Measurements from ENCODE around the gene GPC5. TPM values are rescaled to one million over a fixed set of nuclear protein-coding genes. Genes with fewer than 3 reads are reported as not detected.

The GPC5 gene
- total and polyA plus RNA-seq, 9 of the 15 experiments (the other 6 are each of a cell fraction or from before 2014, with no cell fraction given): 0.18 to 0.27 TPM; not detected in 7

DNA sequence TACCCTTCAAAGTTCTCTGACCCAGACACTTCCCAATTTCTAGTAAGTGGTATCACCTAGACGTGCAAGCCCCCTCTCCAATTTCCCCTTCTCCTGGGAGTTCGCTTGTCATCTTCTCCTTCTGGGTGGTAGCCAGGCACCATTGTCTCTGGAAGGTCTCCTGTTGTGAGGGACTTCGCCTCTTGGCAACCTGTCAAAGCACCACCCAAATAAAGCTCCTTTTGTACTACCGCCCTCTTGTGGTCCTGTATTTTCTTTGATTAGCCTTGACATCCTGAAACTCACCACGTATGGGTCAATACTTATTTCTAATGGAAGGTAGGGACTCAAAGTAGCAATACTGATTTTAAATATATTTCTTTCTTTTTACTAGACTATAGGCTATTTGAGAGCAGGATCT lies 8.2 kb downstream of the GPC5 start:
- no peaks in the 10 kb centered on the region for H3K79me2 ChIP-seq (ENCODE audit: control insufficient read depth, insufficient read depth, low read length)
- H3K9ac ChIP-seq (ENCODE audit: insufficient read depth in 1 of 2, low read depth in 2 of 2, low read length in 2 of 2): no peak overlapping the region
- BruUV-seq (replicated peaks): no TSS peak
- no peaks in the 10 kb centered on the region for H3K27me3 ChIP-seq (ENCODE audit: control insufficient read depth in 2 of 2, insufficient read depth in 2 of 2, low read length in 2 of 2)
- H3K27ac ChIP-seq (ENCODE audit: extremely low read depth, low read depth, low read length): no peak overlapping the region
- no peaks in the 10 kb centered on the region for H3K4me1 ChIP-seq (replicated peaks in 1 of 2; ENCODE audit: control insufficient read depth in 2 of 2, insufficient read depth in 2 of 2, low read length in 2 of 2)
- FAIRE-seq: peak; percentile 82
- peak; percentile 95 for ATAC-seq
- POLR2A ChIA-PET: interaction anchor here (0.6 to 2.0 kb wide), 5 partner anchors 8 to 792 kb away, joined by 3 to 5 read pairs (median 3); partner anchors contain the start of gene GPC5
- WGBS (ENCODE audit: insufficient coverage, low coverage, missing lambda C conversion rate): 2% methylated on average over 5 of the region's 5 CpGs
- H3K9me1 ChIP-seq (ENCODE audit: control insufficient read depth, insufficient read depth, low read length): no peaks in the 10 kb centered on the region
- in situ Hi-C loops (cut with MboI): no loop called here
- intact Hi-C loops (cut with micrococcal nuclease): loop anchor here (1.0 to 2.0 kb wide), 5 partner anchors 25 to 272 kb away; no protein-coding TSS in a partner anchor
- no peak overlapping the region for H2AFZ ChIP-seq (ENCODE audit: low read depth, low read length)
- H3K4me2 ChIP-seq (ENCODE audit: insufficient read depth, low read length): no peak overlapping the region
- CTCF ChIA-PET (ENCODE audit: low intra/inter-chr PET ratio): interaction anchor here (0.6 to 2.5 kb wide), 7 partner anchors 22 to 272 kb away, joined by 3 to 17 read pairs (median 5); partner anchors contain the start of gene MIR17HG
- no peaks in the 10 kb centered on the region for H4K20me1 ChIP-seq (replicated peaks; ENCODE audit: control insufficient read depth, insufficient read depth, low read length)
- peak; percentile 83 to 93 (median 86) for DNase-seq (ENCODE audit: extremely low read depth in 1 of 4, low spot score in 3 of 4)
- no peak overlapping the region for H3K4me3 ChIP-seq
- no peaks in the 10 kb centered on the region for H3K36me3 ChIP-seq (ENCODE audit: control insufficient read depth, insufficient read depth, low read length)
- H3K9me3 ChIP-seq (replicated peaks; ENCODE audit: control insufficient read depth, insufficient read depth, low read depth, low read length): no peaks in the 10 kb centered on the region
- 0 out of 2 replicates have a peak, but pooled peaks have one; percentile 16 for TF ChIP-seq ZC3H11A (IDR thresholded peaks at IDR 0.05; ENCODE audit: low read depth, low read length)
- TF ChIP-seq, protein P1, sequence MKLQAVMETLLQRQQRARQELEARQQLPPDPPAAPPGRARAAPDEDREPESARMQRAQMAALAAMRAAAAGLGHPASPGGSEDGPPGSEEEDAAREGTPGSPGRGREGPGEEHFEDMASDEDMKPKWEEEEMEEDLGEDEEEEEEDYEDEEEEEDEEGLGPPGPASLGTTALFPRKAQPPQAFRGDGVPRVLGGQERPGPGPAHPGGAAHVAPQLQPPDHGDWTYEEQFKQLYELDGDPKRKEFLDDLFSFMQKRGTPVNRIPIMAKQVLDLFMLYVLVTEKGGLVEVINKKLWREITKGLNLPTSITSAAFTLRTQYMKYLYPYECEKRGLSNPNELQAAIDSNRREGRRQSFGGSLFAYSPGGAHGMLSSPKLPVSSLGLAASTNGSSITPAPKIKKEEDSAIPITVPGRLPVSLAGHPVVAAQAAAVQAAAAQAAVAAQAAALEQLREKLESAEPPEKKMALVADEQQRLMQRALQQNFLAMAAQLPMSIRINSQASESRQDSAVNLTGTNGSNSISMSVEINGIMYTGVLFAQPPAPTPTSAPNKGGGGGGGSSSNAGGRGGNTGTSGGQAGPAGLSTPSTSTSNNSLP (IDR thresholded peaks at IDR 0.05; ENCODE audit: borderline replicate concordance, low read depth, low read length): peak; percentile 79; the same call in 1 of the 2 replicates
- 0 out of 2 replicates have a peak, but pooled peaks have one; percentile 15 for TF ChIP-seq MYC (IDR thresholded peaks at IDR 0.05; ENCODE audit: low read depth, low read length)
- no peak for TF ChIP-seq MYC (CRISPR knock-in tag; IDR thresholded peaks at IDR 0.05; ENCODE audit: borderline replicate concordance, low read depth)
- TF ChIP-seq FIP1L1 (IDR thresholded peaks at IDR 0.05; ENCODE audit: low read depth, low read length, poor library complexity, severe bottlenecking): no peak
- TF ChIP-seq, protein P2, sequence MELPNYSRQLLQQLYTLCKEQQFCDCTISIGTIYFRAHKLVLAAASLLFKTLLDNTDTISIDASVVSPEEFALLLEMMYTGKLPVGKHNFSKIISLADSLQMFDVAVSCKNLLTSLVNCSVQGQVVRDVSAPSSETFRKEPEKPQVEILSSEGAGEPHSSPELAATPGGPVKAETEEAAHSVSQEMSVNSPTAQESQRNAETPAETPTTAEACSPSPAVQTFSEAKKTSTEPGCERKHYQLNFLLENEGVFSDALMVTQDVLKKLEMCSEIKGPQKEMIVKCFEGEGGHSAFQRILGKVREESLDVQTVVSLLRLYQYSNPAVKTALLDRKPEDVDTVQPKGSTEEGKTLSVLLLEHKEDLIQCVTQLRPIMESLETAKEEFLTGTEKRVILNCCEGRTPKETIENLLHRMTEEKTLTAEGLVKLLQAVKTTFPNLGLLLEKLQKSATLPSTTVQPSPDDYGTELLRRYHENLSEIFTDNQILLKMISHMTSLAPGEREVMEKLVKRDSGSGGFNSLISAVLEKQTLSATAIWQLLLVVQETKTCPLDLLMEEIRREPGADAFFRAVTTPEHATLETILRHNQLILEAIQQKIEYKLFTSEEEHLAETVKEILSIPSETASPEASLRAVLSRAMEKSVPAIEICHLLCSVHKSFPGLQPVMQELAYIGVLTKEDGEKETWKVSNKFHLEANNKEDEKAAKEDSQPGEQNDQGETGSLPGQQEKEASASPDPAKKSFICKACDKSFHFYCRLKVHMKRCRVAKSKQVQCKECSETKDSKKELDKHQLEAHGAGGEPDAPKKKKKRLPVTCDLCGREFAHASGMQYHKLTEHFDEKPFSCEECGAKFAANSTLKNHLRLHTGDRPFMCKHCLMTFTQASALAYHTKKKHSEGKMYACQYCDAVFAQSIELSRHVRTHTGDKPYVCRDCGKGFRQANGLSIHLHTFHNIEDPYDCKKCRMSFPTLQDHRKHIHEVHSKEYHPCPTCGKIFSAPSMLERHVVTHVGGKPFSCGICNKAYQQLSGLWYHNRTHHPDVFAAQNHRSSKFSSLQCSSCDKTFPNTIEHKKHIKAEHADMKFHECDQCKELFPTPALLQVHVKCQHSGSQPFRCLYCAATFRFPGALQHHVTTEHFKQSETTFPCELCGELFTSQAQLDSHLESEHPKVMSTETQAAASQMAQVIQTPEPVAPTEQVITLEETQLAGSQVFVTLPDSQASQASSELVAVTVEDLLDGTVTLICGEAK (IDR thresholded peaks at IDR 0.05): no peak
- TF ChIP-seq, protein P2 (CRISPR knock-in tag; IDR thresholded peaks at IDR 0.05): no peak
- TF ChIP-seq, protein P3, sequence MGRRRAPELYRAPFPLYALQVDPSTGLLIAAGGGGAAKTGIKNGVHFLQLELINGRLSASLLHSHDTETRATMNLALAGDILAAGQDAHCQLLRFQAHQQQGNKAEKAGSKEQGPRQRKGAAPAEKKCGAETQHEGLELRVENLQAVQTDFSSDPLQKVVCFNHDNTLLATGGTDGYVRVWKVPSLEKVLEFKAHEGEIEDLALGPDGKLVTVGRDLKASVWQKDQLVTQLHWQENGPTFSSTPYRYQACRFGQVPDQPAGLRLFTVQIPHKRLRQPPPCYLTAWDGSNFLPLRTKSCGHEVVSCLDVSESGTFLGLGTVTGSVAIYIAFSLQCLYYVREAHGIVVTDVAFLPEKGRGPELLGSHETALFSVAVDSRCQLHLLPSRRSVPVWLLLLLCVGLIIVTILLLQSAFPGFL (CRISPR knock-in tag; IDR thresholded peaks at IDR 0.05): no peak
